NT2/D1 (cell line): ENCODE data around the gene ATAD3C.

Experiments used
- SUZ12 ChIP-seq: IDR thresholded peaks from 2 replicates; pipeline ENCODE4 v1.6.1; 2011; ENCODE audit not compliant: insufficient read length, insufficient read depth; ENCODE audit errors: extremely low read depth
- ZNF274 ChIP-seq: IDR thresholded peaks from 2 replicates; pipeline ENCODE4 v1.6.1; 2011; ENCODE audit warnings: mild to moderate bottlenecking, low read depth, low read length

DNA sequence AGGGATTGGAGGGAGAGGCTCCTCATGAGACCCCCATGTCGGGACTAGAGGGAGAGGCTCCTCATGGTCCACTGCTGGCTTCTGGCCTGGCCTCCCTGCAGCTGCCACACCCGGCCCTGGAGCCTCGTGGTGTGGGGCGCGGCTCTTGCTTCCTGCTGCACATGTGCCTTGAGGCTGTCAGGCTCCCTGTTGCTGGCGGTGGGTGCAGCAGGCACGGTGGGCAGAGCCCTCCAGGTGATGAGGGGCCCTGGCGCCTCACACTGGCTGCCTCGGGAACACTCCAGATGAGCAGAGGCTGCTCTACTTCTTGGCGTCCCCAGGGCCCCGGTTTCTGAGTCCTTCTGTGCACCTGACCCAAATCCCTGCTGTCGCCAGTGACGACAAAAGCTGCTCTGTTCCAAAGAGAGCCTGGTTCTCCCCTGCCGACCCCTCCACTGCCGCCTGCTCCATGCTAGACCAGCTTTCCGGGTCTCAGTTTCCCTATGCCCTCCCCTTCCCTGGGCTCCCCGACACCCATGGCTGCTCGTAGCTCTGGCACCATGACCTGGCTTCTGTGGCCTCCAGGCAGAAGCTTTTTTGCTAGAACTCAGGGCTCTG is 12.3 kb downstream of the ATAD3C start:
- TF ChIP-seq ZNF274 (no peak), SUZ12 (no peak)
